GM23338 (cell line): ENCODE measurements around the gene PDS5A. TPM values are rescaled to one million over a fixed set of nuclear protein-coding genes. Genes with fewer than 3 reads are reported as not detected.

ENCODE experiments used
- CREB1 ChIP-seq: fragments of 250-450 bp; sonication (Bioruptor Pico); IDR thresholded peaks from 2 replicates; pipeline ENCODE4 v1.5.0; 2020; ENCODE audit warnings: low read depth, mild to moderate bottlenecking, moderate library complexity
- EZH2 ChIP-seq: fragments of 200-600 bp; sonication (generic); IDR thresholded peaks from one replicate; pipeline ENCODE4 v1.8.0; 2017; ENCODE audit warnings: antibody characterized with exemption, mild to moderate bottlenecking, low read depth; ENCODE audit not compliant: unreplicated experiment
- NANOG ChIP-seq: IDR thresholded peaks from 2 replicates; pipeline ENCODE4 v1.6.1; 2016; ENCODE audit warnings: antibody characterized with exemption, borderline replicate concordance
- REST ChIP-seq: IDR thresholded peaks from one replicate; pipeline ENCODE4 v1.6.1; 2018; ENCODE audit warnings: antibody characterized with exemption; ENCODE audit not compliant: unreplicated experiment
- ZNF462 ChIP-seq: fragments of 250-450 bp; sonication (Bioruptor Pico); IDR thresholded peaks from 2 replicates; pipeline ENCODE4 v1.5.0; 2020; ENCODE audit warnings: mild to moderate bottlenecking, moderate library complexity
- polyA plus RNA-seq: library from polyadenylated mRNA; unstranded; fragments of >200 nt; fragmentation: Nextera tagmentation; extraction: Ambion mirVana; gene quantifications from 2 replicates; pipeline ENCODE4 v1.2.1, GENCODE V29; 2016
- total RNA-seq: library from RNA; depleted of rRNA; stranded (reverse); fragments of >200 nt; shearing (Covaris generic); gene quantifications from 2 replicates; pipeline ENCODE4 v1.2.3, GENCODE V29; 2014
- TF ChIP-seq, protein P1 (sequence below): IDR thresholded peaks from 2 replicates; pipeline ENCODE4 v1.6.1; 2016; ENCODE audit warnings: antibody characterized with exemption

The PDS5A gene
- total and polyA plus RNA-seq, 2 experiments from 2014 or later, result 22.1 to 91.9 TPM

- TF ChIP-seq ZNF462 (CRISPR knock-in tag) (no peak), EZH2 (no peak), CREB1 (no peak), NANOG (no peak), REST (no peak)
- TF ChIP-seq, protein P1, sequence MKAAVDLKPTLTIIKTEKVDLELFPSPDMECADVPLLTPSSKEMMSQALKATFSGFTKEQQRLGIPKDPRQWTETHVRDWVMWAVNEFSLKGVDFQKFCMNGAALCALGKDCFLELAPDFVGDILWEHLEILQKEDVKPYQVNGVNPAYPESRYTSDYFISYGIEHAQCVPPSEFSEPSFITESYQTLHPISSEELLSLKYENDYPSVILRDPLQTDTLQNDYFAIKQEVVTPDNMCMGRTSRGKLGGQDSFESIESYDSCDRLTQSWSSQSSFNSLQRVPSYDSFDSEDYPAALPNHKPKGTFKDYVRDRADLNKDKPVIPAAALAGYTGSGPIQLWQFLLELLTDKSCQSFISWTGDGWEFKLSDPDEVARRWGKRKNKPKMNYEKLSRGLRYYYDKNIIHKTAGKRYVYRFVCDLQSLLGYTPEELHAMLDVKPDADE, result no peak
Observed at GRCh38 chr4:40020221-40020620, 42.5 kb upstream of the PDS5A start (continued).
